HL-60 (cell line): Measurements from ENCODE around the gene KRAS.

Experiments
- DNase-seq, 2 experiments: peaks; one replicate each; pipeline ENCODE4 v3.0.0-alpha.2; 2010 to 2020; ENCODE audit warnings: low read depth in 1 of 2, low spot score in 1 of 2
- H3K27ac ChIP-seq: fragments of 250-450 bp; sonication (Bioruptor Pico); replicated peaks from 2 replicates; pipeline ENCODE4 v1.5.1; 2020; ENCODE audit warnings: mild to moderate bottlenecking, moderate library complexity
- H3K27me3 ChIP-seq: fragments of 250-450 bp; sonication (Bioruptor Pico); 2 replicates; pipeline ENCODE4 v1.5.1; 2021; ENCODE audit warnings: mild to moderate bottlenecking, moderate library complexity; ENCODE audit not compliant: insufficient read depth, poor library complexity, severe bottlenecking
- H3K4me3 ChIP-seq: replicated peaks from 2 replicates; pipeline ENCODE4 v1.5.1; 2011; ENCODE audit warnings: mild to moderate bottlenecking, control low read depth, low read length; ENCODE audit not compliant: insufficient read depth
- GABPA ChIP-seq: IDR thresholded peaks from 2 replicates; pipeline ENCODE4 v1.6.1; 2012; ENCODE audit warnings: low read depth
- POLR2AphosphoS5 ChIP-seq: IDR thresholded peaks from 2 replicates; pipeline ENCODE4 v1.6.1; 2012; ENCODE audit warnings: low read depth
- SPI1 ChIP-seq: IDR thresholded peaks from 2 replicates; pipeline ENCODE4 v1.6.1; 2012; ENCODE audit warnings: low read depth, mild to moderate bottlenecking, borderline replicate concordance
- TF ChIP-seq, protein P1 (sequence below): IDR thresholded peaks from 2 replicates; pipeline ENCODE4 v1.6.1; 2012; ENCODE audit warnings: low read depth; ENCODE audit not compliant: insufficient replicate concordance
- TF ChIP-seq, protein P2 (sequence below): IDR thresholded peaks from one replicate; pipeline ENCODE4 v1.5.1; 2011; ENCODE audit warnings: low read length, control low read depth, inconsistent platforms; ENCODE audit not compliant: insufficient read depth

KRAS gene

DNA sequence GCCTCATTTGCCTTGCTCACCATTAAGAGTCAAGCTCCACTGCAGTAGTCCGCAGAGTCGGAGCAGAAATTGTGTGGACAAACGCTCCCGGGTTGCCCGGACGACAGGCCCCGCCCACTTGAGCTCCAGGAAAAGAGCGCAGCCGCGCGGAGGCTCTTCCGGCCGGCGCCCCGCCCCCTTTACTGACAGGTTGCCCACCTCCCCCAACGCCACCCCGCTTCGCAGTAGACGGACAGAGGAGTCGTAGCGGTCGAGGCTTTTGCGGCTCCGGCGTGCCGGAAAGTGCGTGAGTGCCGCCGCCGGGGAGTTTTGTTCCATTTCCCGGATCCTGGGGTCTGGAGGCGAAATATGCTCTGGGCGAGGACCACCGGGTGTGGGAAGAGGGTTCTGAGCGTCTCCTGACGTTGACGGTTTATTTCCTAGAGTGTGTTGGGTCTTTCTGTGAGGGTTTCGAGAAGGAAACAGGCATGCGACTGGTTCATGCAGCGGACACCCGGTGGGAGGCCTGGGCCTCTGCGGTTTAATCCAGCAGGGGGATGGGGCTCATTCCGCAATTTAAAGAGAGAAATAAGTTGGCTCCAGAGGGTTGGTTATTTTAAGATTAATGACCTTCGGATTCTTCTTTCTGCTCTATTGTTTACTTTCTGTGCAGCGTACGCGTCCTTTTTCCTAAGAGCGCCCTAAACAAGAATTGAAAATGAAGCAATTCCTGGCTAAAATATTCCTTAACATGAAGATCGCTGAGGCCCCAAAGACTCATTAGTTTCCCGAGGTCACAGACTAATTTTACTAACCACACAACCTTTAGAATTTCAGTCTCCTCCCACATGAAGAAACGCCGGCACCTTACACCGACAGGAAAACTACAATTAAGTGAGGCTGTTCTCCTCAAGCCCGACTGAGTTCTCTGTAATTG is 55.4 kb downstream of the KRAS start, which contains the start of the genes DNAI7 and ETFRF1:
Gene DNAI7 (minus strand): TSS at position 105 of the 916 bp plus-strand sequence. CDS start 82 bp downstream, at position 23.
Gene ETFRF1 (plus strand): TSS at position 182 of the 916 bp plus-strand sequence. CDS start 8,720 bp downstream, outside the sequence.
- H3K27me3 ChIP-seq: no peaks in the 10 kb centered on the region
- peak within 1 kb of the TSS; percentile 69 for H3K4me3 ChIP-seq
- TF ChIP-seq GABPA (no peak), SPI1 (no peak), POLR2AphosphoS5 (peak; percentile 79)
- TF ChIP-seq, protein P1, sequence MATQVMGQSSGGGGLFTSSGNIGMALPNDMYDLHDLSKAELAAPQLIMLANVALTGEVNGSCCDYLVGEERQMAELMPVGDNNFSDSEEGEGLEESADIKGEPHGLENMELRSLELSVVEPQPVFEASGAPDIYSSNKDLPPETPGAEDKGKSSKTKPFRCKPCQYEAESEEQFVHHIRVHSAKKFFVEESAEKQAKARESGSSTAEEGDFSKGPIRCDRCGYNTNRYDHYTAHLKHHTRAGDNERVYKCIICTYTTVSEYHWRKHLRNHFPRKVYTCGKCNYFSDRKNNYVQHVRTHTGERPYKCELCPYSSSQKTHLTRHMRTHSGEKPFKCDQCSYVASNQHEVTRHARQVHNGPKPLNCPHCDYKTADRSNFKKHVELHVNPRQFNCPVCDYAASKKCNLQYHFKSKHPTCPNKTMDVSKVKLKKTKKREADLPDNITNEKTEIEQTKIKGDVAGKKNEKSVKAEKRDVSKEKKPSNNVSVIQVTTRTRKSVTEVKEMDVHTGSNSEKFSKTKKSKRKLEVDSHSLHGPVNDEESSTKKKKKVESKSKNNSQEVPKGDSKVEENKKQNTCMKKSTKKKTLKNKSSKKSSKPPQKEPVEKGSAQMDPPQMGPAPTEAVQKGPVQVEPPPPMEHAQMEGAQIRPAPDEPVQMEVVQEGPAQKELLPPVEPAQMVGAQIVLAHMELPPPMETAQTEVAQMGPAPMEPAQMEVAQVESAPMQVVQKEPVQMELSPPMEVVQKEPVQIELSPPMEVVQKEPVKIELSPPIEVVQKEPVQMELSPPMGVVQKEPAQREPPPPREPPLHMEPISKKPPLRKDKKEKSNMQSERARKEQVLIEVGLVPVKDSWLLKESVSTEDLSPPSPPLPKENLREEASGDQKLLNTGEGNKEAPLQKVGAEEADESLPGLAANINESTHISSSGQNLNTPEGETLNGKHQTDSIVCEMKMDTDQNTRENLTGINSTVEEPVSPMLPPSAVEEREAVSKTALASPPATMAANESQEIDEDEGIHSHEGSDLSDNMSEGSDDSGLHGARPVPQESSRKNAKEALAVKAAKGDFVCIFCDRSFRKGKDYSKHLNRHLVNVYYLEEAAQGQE: peak; percentile 11
- TF ChIP-seq, protein P2, sequence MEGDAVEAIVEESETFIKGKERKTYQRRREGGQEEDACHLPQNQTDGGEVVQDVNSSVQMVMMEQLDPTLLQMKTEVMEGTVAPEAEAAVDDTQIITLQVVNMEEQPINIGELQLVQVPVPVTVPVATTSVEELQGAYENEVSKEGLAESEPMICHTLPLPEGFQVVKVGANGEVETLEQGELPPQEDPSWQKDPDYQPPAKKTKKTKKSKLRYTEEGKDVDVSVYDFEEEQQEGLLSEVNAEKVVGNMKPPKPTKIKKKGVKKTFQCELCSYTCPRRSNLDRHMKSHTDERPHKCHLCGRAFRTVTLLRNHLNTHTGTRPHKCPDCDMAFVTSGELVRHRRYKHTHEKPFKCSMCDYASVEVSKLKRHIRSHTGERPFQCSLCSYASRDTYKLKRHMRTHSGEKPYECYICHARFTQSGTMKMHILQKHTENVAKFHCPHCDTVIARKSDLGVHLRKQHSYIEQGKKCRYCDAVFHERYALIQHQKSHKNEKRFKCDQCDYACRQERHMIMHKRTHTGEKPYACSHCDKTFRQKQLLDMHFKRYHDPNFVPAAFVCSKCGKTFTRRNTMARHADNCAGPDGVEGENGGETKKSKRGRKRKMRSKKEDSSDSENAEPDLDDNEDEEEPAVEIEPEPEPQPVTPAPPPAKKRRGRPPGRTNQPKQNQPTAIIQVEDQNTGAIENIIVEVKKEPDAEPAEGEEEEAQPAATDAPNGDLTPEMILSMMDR: no peak
- DNase-seq: peak; percentile 79 to 97
- peak within 1 kb of the TSS; percentile 91 for H3K27ac ChIP-seq

DNA sequence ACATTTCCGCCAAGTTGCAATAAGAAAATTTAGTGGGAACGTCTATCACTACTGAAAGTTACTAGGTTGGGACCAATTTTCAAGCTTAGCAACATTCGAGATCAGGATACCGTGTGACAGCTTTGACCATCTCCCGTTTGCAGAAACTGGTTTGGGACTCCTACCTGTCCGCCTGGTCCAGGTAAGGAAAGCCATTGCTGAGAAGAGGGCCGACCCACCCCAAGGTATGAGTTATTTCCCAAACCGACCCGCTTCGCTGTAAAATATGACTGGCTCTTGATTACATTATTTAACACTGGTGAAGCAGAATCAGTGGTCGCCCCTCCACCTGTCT is 56.0 kb downstream of the KRAS start:
- no peak for TF ChIP-seq POLR2AphosphoS5
- TF ChIP-seq GABPA: no peak
- TF ChIP-seq, protein P2: no peak
- TF ChIP-seq, protein P1: no peak
- TF ChIP-seq SPI1: no peak
- Histone ChIP-seq H3K27ac (peak overlapping the region; percentile 91), H3K27me3 (no peaks in the 10 kb centered on the region), H3K4me3 (peak overlapping the region; percentile 69)
- no peak for DNase-seq

DNA sequence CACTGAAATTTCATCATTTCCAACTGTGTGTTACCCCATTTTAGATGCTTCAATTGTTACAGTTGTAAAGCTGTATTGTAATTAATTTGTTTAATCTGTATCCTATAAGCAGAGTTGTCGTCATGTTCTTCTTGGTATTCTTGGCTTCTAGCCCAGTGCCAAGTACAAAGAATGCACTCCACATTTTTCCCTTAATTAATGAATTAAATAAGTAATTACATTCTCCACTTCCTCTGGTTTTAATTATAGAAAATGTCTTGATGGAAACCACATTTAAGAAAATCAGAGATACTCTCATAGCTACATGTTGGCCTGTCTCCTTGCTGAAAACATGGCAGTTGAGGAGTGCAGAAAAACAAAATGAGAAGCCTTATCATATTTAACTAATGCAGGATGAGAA is 56.5 kb downstream of the KRAS start:
- DNase-seq: no peak
- TF ChIP-seq, protein P2: no peak
- TF ChIP-seq GABPA: no peak
- TF ChIP-seq, protein P1: no peak
- TF ChIP-seq POLR2AphosphoS5: no peak
- TF ChIP-seq SPI1: no peak
- no peak overlapping the region for H3K4me3 ChIP-seq
- H3K27ac ChIP-seq: peak overlapping the region; percentile 91
- no peaks in the 10 kb centered on the region for H3K27me3 ChIP-seq
